Left ventricle myocardium inferior (tissue), 1 donor: ENCODE data around the gene SERPIND1. TPM values are rescaled to one million over a fixed set of nuclear protein-coding genes. Genes with fewer than 3 reads are reported as not detected.
"Not testable (repeated sequence)": the region's sequence is repeated elsewhere in the genome, so short reads cannot be mapped to it uniquely, and the experiment has no call there.

Source experiments
- DNase-seq: peaks from one replicate; pipeline ENCODE4 v3.0.0-alpha.2; 2020
- H3K27ac ChIP-seq: fragments of 200-600 bp; replicated peaks from 2 replicates; pipeline ENCODE4 v1.8.0; 2021
- H3K27me3 ChIP-seq: fragments of 200-600 bp; 2 replicates; pipeline ENCODE4 v1.8.0; 2021; ENCODE audit warnings: low read depth
- H3K36me3 ChIP-seq: fragments of 200-600 bp; 2 replicates; pipeline ENCODE4 v1.8.0; 2021
- H3K4me1 ChIP-seq: fragments of 200-600 bp; 2 replicates; pipeline ENCODE4 v1.8.0; 2021
- H3K4me3 ChIP-seq: fragments of 200-600 bp; 2 replicates; pipeline ENCODE4 v1.8.0; 2021; ENCODE audit warnings: mild to moderate bottlenecking, moderate library complexity
- H3K9me3 ChIP-seq: fragments of 200-600 bp; replicated peaks from 2 replicates; pipeline ENCODE4 v1.8.0; 2021
- CTCF ChIP-seq: fragments of 200-600 bp; IDR thresholded peaks from 2 replicates; pipeline ENCODE4 v1.8.0; 2021; ENCODE audit warnings: antibody characterized with exemption, mild to moderate bottlenecking, borderline replicate concordance
- intact Hi-C: fragments of 100-400 bp; cut with micrococcal nuclease; formaldehyde crosslinking; loops from one replicate; pipeline ENCODE4 v1.11.0; 2022
- total RNA-seq: library from RNA; stranded (reverse); fragmentation: NEBNext Ultra II Directional; extraction: Animal tissue kit (Norgen Biotek cat#: 25700); gene quantifications from one replicate; pipeline ENCODE4 v1.2.1, GENCODE V29; 2021
- donor health status: DM: no; HTN: yes; CAD: no; lungs with severe emphysema.

Gene SERPIND1
- total RNA-seq, 1 donor from 2014 or later = 0.16 TPM

- Histone ChIP-seq H3K27me3 (no peaks in the 10 kb centered on the region), H3K27ac (no peak overlapping the region), H3K9me3 (no peaks in the 10 kb centered on the region), H3K36me3 (peaks cover 60% of the 10 kb centered on the region), H3K4me3 (no peak overlapping the region), H3K4me1 (no peaks in the 10 kb centered on the region)
- no peak for DNase-seq
- intact Hi-C loops = no loop called here
- TF ChIP-seq CTCF = no peak
Observed at GRCh38 chr22:20763630-20764470, 10.1 kb upstream of the SERPIND1 start.

- DNase-seq = no peak
- no peaks in the 10 kb centered on the region for H3K27me3 ChIP-seq
- no peak for TF ChIP-seq CTCF
- H3K36me3 ChIP-seq = peaks cover 62% of the 10 kb centered on the region
- H3K27ac ChIP-seq = no peak overlapping the region
- intact Hi-C loops = no loop called here
- H3K9me3 ChIP-seq = no peaks in the 10 kb centered on the region
- no peaks in the 10 kb centered on the region for H3K4me1 ChIP-seq
- H3K4me3 ChIP-seq = no peak overlapping the region
Observed at GRCh38 chr22:20764471-20764720, 9.5 kb upstream of the SERPIND1 start.

GRCh38 chr22:20764729-20765128, 9.2 kb upstream of the SERPIND1 start:
- no peaks in the 10 kb centered on the region for H3K9me3 ChIP-seq
- H3K4me3 ChIP-seq = no peak overlapping the region
- intact Hi-C loops = no loop called here
- no peak overlapping the region for H3K27ac ChIP-seq
- no peaks in the 10 kb centered on the region for H3K4me1 ChIP-seq
- H3K27me3 ChIP-seq = no peaks in the 10 kb centered on the region
- TF ChIP-seq CTCF = no peak
- no peak for DNase-seq
- peaks cover 63% of the 10 kb centered on the region for H3K36me3 ChIP-seq

GRCh38 chr22:20765938-20766337, 8.0 kb upstream of the SERPIND1 start:
- H3K4me3 ChIP-seq = no peak overlapping the region
- TF ChIP-seq CTCF = no peak
- no peaks in the 10 kb centered on the region for H3K4me1 ChIP-seq
- DNase-seq = no peak
- no peaks in the 10 kb centered on the region for H3K9me3 ChIP-seq
- intact Hi-C loops = no loop called here
- no peaks in the 10 kb centered on the region for H3K27me3 ChIP-seq
- no peak overlapping the region for H3K27ac ChIP-seq
- peaks cover 52% of the 10 kb centered on the region for H3K36me3 ChIP-seq

GRCh38 chr22:20766530-20766929, 7.4 kb upstream of the SERPIND1 start:
- no peak overlapping the region for H3K27ac ChIP-seq
- peaks cover 47% of the 10 kb centered on the region for H3K36me3 ChIP-seq
- H3K4me1 ChIP-seq = no peaks in the 10 kb centered on the region
- intact Hi-C loops = no loop called here
- no peaks in the 10 kb centered on the region for H3K9me3 ChIP-seq
- no peak for TF ChIP-seq CTCF
- no peaks in the 10 kb centered on the region for H3K27me3 ChIP-seq
- no peak for DNase-seq
- H3K4me3 ChIP-seq = no peak overlapping the region

- peaks cover 37% of the 10 kb centered on the region for H3K36me3 ChIP-seq
- H3K4me1 ChIP-seq, DNase-seq, intact Hi-C loops, H3K27ac ChIP-seq, H3K9me3 ChIP-seq, H3K4me3 ChIP-seq, H3K27me3 ChIP-seq: not testable (repeated sequence)
Observed at GRCh38 chr22:20769496-20769826, 4.5 kb upstream of the SERPIND1 start.
